Neural crest cell (in vitro differentiated cells): ENCODE measurements around the gene PSPC1. TPM values are rescaled to one million over a fixed set of nuclear protein-coding genes. Genes with fewer than 3 reads are reported as not detected.

Experiments
- DNase-seq: peaks from one replicate; pipeline ENCODE4 v3.0.0; 2021; ENCODE audit warnings: low read depth, mixed read lengths, low spot score
- H3K27ac Mint-ChIP-seq: one replicate; pipeline ENCODE4 v1.8.0; 2021; ENCODE audit warnings: mild to moderate bottlenecking, mixed read lengths; ENCODE audit not compliant: unreplicated experiment
- H3K27me3 Mint-ChIP-seq: 2 replicates; pipeline ENCODE4 v1.8.0; 2021; ENCODE audit warnings: low read depth, mild to moderate bottlenecking, mixed read lengths
- H3K36me3 Mint-ChIP-seq: 2 replicates; pipeline ENCODE4 v1.8.0; 2021; ENCODE audit warnings: low read depth, mild to moderate bottlenecking, mixed read lengths
- H3K4me1 Mint-ChIP-seq: 2 replicates; pipeline ENCODE4 v1.8.0; 2021; ENCODE audit warnings: mixed read lengths
- H3K4me3 Mint-ChIP-seq: one replicate; pipeline ENCODE4 v1.8.0; 2021; ENCODE audit warnings: mild to moderate bottlenecking, mixed read lengths
- H3K9me3 Mint-ChIP-seq: 2 replicates; pipeline ENCODE4 v1.8.0; 2021; ENCODE audit warnings: mixed read lengths
- CTCF ChIP-seq: fragments of 200-600 bp; sonication (generic); conservative IDR thresholded peaks from 2 replicates; pipeline ENCODE4 v1.5.0; 2021; ENCODE audit warnings: antibody characterized with exemption, mild to moderate bottlenecking
- total RNA-seq: library from RNA; stranded (reverse); gene quantifications from 2 replicates; pipeline ENCODE4 v1.2.1, GENCODE V29; 2021

Gene PSPC1
- total RNA-seq, 1 donor from 2014 or later: 85.3 TPM

DNA sequence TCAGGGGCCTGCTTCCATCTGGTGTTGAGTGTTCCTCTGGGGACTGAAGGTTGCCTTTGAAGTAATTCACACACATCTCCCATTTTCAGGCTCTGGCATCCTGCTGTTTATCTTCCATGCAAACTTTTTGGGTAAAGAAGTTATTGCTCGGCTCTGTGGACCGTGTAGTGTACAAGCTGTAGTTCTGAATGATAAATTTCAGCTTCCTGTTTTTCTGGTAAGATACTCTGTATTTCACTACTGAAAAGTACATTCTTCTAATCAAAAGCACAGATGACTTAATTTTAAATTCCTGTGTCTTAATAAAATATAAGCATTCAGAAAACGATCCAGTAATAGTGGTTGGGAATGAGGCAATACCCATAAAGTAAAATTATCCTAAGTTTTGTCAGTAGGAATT, 112.6 kb downstream of the PSPC1 start:
- Mint-ChIP-seq H3K9me3 (no peaks in the 10 kb centered on the region), H3K27ac (no peak overlapping the region), H3K36me3 (peaks cover 26% of the 10 kb centered on the region), H3K4me3 (no peak overlapping the region), H3K27me3 (no peaks in the 10 kb centered on the region), H3K4me1 (no peaks in the 10 kb centered on the region)
- DNase-seq: no peak
- TF ChIP-seq CTCF: no peak

DNA sequence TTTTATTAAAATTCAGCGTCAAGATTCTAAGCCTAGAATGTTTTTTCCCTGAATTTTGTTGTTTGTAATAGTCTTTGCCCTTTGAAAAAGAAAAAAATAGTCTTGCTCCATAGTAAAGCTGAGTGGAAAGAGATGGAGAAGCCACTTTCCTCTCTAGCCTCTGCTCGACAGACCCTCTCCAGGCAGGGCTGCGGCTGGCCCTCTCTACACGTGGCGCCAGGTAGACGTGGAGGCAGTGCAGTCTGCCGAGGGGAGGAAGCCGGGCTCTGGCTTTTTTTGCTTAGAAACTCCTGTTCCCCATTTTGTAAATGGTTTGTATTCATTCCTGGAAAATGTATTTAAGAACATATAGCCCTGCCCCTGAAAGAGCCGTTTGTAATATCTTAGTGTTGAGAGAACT, 114.0 kb downstream of the PSPC1 start:
- no peak for DNase-seq
- TF ChIP-seq CTCF: no peak
- Mint-ChIP-seq H3K27me3 (no peaks in the 10 kb centered on the region), H3K27ac (no peak overlapping the region), H3K4me3 (no peak overlapping the region), H3K4me1 (peaks cover 6% of the 10 kb centered on the region), H3K9me3 (no peaks in the 10 kb centered on the region), H3K36me3 (peaks cover 24% of the 10 kb centered on the region)

DNA sequence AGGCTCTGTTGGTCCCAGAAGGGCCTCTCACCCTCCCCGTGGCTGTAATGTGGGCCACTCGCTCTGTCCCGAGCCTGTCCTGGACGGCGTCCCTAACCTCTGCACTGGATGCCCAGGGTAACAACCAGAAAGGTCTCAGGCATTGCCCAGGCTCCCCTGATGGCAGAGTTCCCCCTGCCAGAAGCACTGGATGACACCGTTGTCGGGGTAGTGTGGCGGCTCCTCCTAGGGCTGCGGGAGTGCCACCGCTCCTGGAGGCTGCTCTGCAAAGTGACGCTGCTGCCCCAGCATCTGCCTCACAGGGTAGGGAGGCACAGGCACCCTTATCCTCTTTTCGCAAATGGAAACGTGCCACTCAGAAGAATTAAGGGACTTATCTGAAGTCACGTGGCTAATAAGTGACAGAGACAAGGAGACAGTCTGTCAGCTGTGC, 117.3 kb downstream of the PSPC1 start:
- DNase-seq: no peak
- H3K36me3 Mint-ChIP-seq: peaks cover 24% of the 10 kb centered on the region
- peak overlapping the region; percentile 78 for H3K27ac Mint-ChIP-seq
- no peak overlapping the region for H3K4me3 Mint-ChIP-seq
- H3K4me1 Mint-ChIP-seq: peaks cover 6% of the 10 kb centered on the region
- no peak for TF ChIP-seq CTCF
- no peaks in the 10 kb centered on the region for H3K27me3 Mint-ChIP-seq
- no peaks in the 10 kb centered on the region for H3K9me3 Mint-ChIP-seq

- Mint-ChIP-seq H3K27me3 (no peaks in the 10 kb centered on the region), H3K4me1 (peaks cover 6% of the 10 kb centered on the region), H3K27ac (peak overlapping the region; percentile 76), H3K4me3 (no peak overlapping the region), H3K9me3 (no peaks in the 10 kb centered on the region), H3K36me3 (peaks cover 25% of the 10 kb centered on the region)
- no peak for TF ChIP-seq CTCF
- no peak for DNase-seq
Observed at GRCh38 chr13:19664481-19665230, 118.1 kb downstream of the PSPC1 start.

GRCh38 chr13:19663416-19663979, 119.2 kb downstream of the PSPC1 start:
- no peak for TF ChIP-seq CTCF
- peaks cover 22% of the 10 kb centered on the region for H3K36me3 Mint-ChIP-seq
- no peak overlapping the region for H3K4me3 Mint-ChIP-seq
- no peaks in the 10 kb centered on the region for H3K27me3 Mint-ChIP-seq
- H3K4me1 Mint-ChIP-seq: peaks cover 7% of the 10 kb centered on the region
- no peak for DNase-seq
- H3K9me3 Mint-ChIP-seq: no peaks in the 10 kb centered on the region
- no peak overlapping the region for H3K27ac Mint-ChIP-seq
